ENCODE measurements around the gene FBXO42. TPM values are rescaled to one million over a fixed set of nuclear protein-coding genes. Genes with fewer than 3 reads are reported as not detected.

Gene FBXO42
- total and polyA plus RNA-seq, 9 of the 15 experiments (the other 6 are each of a cell fraction or from before 2014, with no cell fraction given): 7.2 to 24.8 (median 17.4) TPM

GRCh38 chr1:16351994-16352841 is at the start of gene FBXO42 (continued):
- TF ChIP-seq ATF6 (CRISPR knock-in tag; IDR thresholded peaks at IDR 0.05): peak; percentile 77; the same call in 1 of the 2 replicates
- TF ChIP-seq ZFP91 (CRISPR knock-in tag; IDR thresholded peaks at IDR 0.05): no peak
- TF ChIP-seq PREB (CRISPR knock-in tag; IDR thresholded peaks at IDR 0.05): no peak
- 0 out of 2 replicates have a peak, but pooled peaks have one; percentile 55 for TF ChIP-seq ZNF12 (CRISPR knock-in tag; IDR thresholded peaks at IDR 0.05)
- TF ChIP-seq TEAD4 (IDR thresholded peaks at IDR 0.05; ENCODE audit: low read length): peak; percentile 74
- peak; percentile 89; the same call in 1 of the 2 replicates for TF ChIP-seq TEAD4 (CRISPR knock-in tag; IDR thresholded peaks at IDR 0.05; ENCODE audit: borderline replicate concordance)
- peak; percentile 95 for TF ChIP-seq CTBP1 (IDR thresholded peaks at IDR 0.05; ENCODE audit: borderline replicate concordance)
- no peak for TF ChIP-seq KLF10 (CRISPR knock-in tag; IDR thresholded peaks at IDR 0.05)
- TF ChIP-seq ZNF184 (CRISPR knock-in tag; IDR thresholded peaks at IDR 0.05): no peak
- TF ChIP-seq ZBTB5 (IDR thresholded peaks at IDR 0.05): no peak
- TF ChIP-seq ZNF583 (CRISPR knock-in tag; IDR thresholded peaks at IDR 0.05): peak; percentile 51
- TF ChIP-seq NR2C2 (CRISPR knock-in tag; IDR thresholded peaks at IDR 0.05): peak; percentile 47; the same call in 1 of the 2 replicates
- peak; percentile 78; the same call in 1 of the 2 replicates for TF ChIP-seq NR2C2 (tag; IDR thresholded peaks at IDR 0.05)
- peak; percentile 55 for TF ChIP-seq RBM22 (IDR thresholded peaks at IDR 0.05; ENCODE audit: low read depth, low read length, poor library complexity, severe bottlenecking)
- peak; percentile 82 for TF ChIP-seq DMBX1 (CRISPR knock-in tag; IDR thresholded peaks at IDR 0.05; ENCODE audit: borderline replicate concordance)
- TF ChIP-seq RBBP5 (IDR thresholded peaks at IDR 0.05; ENCODE audit: borderline replicate concordance, insufficient read depth, low read length, poor library complexity, severe bottlenecking): peak; percentile 98
- peak; percentile 79 for TF ChIP-seq BRD9 (IDR thresholded peaks at IDR 0.05; ENCODE audit: low read depth, partially characterized antibody)
- no peak for TF ChIP-seq MTA2 (IDR thresholded peaks at IDR 0.05; ENCODE audit: low read depth)

Measured in K562 (cell line).